Testis (tissue), 3 donors: ENCODE data around the gene ME3. TPM values are rescaled to one million over a fixed set of nuclear protein-coding genes. Genes with fewer than 3 reads are reported as not detected.

Experiments used
- DNase-seq: peaks from one replicate; pipeline ENCODE4 v3.0.0-alpha.2; 2019
- H3K27ac ChIP-seq, 2 donors: fragments of 200-600 bp; sonication (generic); one replicate each; pipeline ENCODE4 v1.5.1; 2019
- H3K27me3 ChIP-seq: fragments of 200-600 bp; sonication (generic); one replicate; pipeline ENCODE4 v1.5.1; 2019
- H3K36me3 ChIP-seq: fragments of 200-600 bp; sonication (generic); one replicate; pipeline ENCODE4 v1.5.1; 2017; ENCODE audit warnings: low read depth; ENCODE audit errors: missing control alignments
- H3K4me1 ChIP-seq: fragments of 200-600 bp; sonication (generic); one replicate; pipeline ENCODE4 v1.5.1; 2019
- H3K4me3 ChIP-seq, 2 donors: fragments of 200-600 bp; sonication (generic); one replicate each; pipeline ENCODE4 v1.5.1; 2017 to 2019
- H3K9me3 ChIP-seq: fragments of 200-600 bp; sonication (generic); one replicate; pipeline ENCODE4 v1.5.1; 2017
- POLR2A ChIP-seq: fragments of 450-650 bp; IDR thresholded peaks from one replicate; pipeline ENCODE4 v1.6.1; 2017; ENCODE audit warnings: antibody characterized with exemption, mild to moderate bottlenecking, moderate library complexity
- WGBS, 2 donors: methylation state at CpG; one replicate each; pipeline ENCODE4 v1.1.5; 2018; 5-methylcytosine and 5-hydroxymethylcytosine counted together
- intact Hi-C: fragments of 100-400 bp; cut with DNase I; formaldehyde crosslinking; loops from one replicate; pipeline ENCODE4 v1.15.1; 2023; ENCODE audit warnings: low total_unique reads
- polyA plus RNA-seq: library from polyadenylated mRNA; stranded (reverse); fragments of 350-450 nt; fragmentation: Illumina TruSeq; extraction: RNeasy Lipid Tissue Mini Kit (QIAGEN cat#74804); gene quantifications from one replicate; pipeline ENCODE4 v1.2.3, GENCODE V29; 2014; ENCODE audit warnings: low read depth, low replicate concordance; ENCODE audit not compliant: insufficient read depth
- total RNA-seq, 2 donors: library from RNA; depleted of rRNA; stranded (reverse); fragments of >200 nt; gene quantifications; one replicate each; pipeline ENCODE4 v1.2.3, GENCODE V29; 2016
- TF ChIP-seq, protein P1 (sequence below), 3 experiments: fragments of 450-650 bp in 2 of 3; fragments of 200-600 bp in 1 of 3; sonication (generic) in 1 of 3; IDR thresholded peaks; one replicate each; pipeline ENCODE4 v1.5.1; 2016 to 2019; ENCODE audit warnings: antibody characterized with exemption in 3 of 3, mild to moderate bottlenecking in 2 of 3, moderate library complexity in 1 of 3

The ME3 gene
- total and polyA plus RNA-seq, 3 donors from 2014 or later, result 26.7 to 170 (median 115) TPM

- WGBS, 2 donors, result 90 to 95% methylated on average over 4 of the region's 4 CpGs
- Histone ChIP-seq H3K4me1 (peaks cover 11% of the 10 kb centered on the region), H3K9me3 (no peaks in the 10 kb centered on the region), H3K27me3 (no peaks in the 10 kb centered on the region), H3K27ac (no peak overlapping the region), H3K4me3 (no peak overlapping the region), H3K36me3 (no peaks in the 10 kb centered on the region)
- no peak for DNase-seq
- intact Hi-C loops, result no loop called here
- TF ChIP-seq, protein P1, sequence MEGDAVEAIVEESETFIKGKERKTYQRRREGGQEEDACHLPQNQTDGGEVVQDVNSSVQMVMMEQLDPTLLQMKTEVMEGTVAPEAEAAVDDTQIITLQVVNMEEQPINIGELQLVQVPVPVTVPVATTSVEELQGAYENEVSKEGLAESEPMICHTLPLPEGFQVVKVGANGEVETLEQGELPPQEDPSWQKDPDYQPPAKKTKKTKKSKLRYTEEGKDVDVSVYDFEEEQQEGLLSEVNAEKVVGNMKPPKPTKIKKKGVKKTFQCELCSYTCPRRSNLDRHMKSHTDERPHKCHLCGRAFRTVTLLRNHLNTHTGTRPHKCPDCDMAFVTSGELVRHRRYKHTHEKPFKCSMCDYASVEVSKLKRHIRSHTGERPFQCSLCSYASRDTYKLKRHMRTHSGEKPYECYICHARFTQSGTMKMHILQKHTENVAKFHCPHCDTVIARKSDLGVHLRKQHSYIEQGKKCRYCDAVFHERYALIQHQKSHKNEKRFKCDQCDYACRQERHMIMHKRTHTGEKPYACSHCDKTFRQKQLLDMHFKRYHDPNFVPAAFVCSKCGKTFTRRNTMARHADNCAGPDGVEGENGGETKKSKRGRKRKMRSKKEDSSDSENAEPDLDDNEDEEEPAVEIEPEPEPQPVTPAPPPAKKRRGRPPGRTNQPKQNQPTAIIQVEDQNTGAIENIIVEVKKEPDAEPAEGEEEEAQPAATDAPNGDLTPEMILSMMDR (IDR thresholded peaks at IDR 0.05), result no peak
- TF ChIP-seq POLR2A, result no peak
Observed at GRCh38 chr11:86488553-86488952, 183.9 kb downstream of the ME3 start.

- H3K27me3 ChIP-seq, result no peaks in the 10 kb centered on the region
- no peak overlapping the region for H3K27ac ChIP-seq
- H3K36me3 ChIP-seq, result no peaks in the 10 kb centered on the region
- 89 to 96% methylated on average over 7 of the region's 7 CpGs for WGBS, 2 donors
- no peak overlapping the region for H3K4me3 ChIP-seq
- intact Hi-C loops, result no loop called here
- no peaks in the 10 kb centered on the region for H3K9me3 ChIP-seq
- peaks cover 6% of the 10 kb centered on the region for H3K4me1 ChIP-seq
- DNase-seq, result no peak
- no peak for TF ChIP-seq POLR2A
- TF ChIP-seq, protein P1 (IDR thresholded peaks at IDR 0.05), result no peak
Observed at GRCh38 chr11:86487671-86488070, 184.7 kb downstream of the ME3 start.

DNA sequence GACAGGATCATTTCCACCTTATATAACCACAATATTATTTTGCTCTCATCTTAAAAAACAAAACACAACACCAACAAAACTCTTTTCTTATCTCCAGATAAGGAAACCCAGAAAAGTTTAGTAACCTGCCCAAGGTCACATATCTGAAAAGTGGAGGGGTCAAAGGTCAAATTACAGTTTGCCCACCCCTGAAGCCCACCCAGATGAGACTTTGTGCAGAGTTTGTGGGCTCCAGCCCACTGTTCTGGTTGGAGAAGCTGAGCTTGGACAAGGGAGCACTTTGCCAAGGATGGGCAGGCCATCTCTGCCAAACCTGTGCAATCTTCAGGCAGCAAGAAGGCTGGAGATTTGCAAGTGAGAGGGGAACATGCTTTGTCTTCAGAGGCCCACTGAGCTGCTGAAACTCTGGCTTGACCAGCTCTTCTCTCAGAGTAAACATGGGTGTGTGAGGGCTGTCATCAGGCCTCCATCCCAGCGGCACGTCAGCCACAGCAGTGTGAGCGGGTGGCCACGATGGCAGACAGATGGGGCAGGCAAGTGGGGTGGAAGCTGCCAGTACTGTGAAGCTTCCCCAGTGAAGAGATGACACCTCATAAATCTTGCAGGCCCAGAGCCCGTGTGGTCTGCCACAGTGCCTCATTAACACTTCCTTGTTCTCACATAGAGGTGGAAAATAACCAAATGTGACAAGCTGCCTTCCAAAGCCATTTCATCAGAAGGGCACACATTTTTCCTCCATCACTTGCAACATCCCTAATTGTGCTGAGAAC, 186.0 kb downstream of the ME3 start:
- no peak for TF ChIP-seq POLR2A
- TF ChIP-seq, protein P1 (IDR thresholded peaks at IDR 0.05), result no peak
- Histone ChIP-seq H3K27ac (no peak overlapping the region), H3K4me1 (no peaks in the 10 kb centered on the region)

DNA sequence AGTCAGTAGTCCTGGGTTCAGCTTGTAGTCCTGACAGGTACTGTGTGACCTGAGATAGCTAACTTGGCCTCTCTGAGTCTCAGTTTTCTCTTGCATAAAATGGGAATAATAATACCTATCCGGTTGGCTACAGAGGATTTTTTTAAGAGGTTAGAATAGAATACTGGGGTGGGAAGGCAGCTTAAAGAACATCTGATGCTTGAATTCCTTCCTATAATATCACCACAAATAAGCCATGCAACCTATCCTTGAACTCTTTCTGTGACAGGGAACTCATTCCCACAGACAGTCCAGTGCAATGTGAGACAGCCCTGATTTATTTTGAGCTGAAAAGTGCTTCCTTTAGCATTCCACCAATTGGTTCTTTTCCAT, 187.6 kb downstream of the ME3 start:
- intact Hi-C loops, result no loop called here

More for the DNA sequence above, 186.0 kb downstream of the ME3 start:
- no peak overlapping the region for H3K4me3 ChIP-seq
- no peaks in the 10 kb centered on the region for H3K27me3 ChIP-seq
- 73 to 87% methylated on average over 5 of the region's 5 CpGs for WGBS, 2 donors
- no peaks in the 10 kb centered on the region for H3K36me3 ChIP-seq
- no peak for DNase-seq
- no peaks in the 10 kb centered on the region for H3K9me3 ChIP-seq
- intact Hi-C loops, result no loop called here

More for the DNA sequence above, 187.6 kb downstream of the ME3 start:
- no peak overlapping the region for H3K4me3 ChIP-seq
- WGBS, 2 donors, result 76 to 86% methylated on average over 1 of the region's 1 CpG
- H3K36me3 ChIP-seq, result no peaks in the 10 kb centered on the region
- no peaks in the 10 kb centered on the region for H3K9me3 ChIP-seq
- no peaks in the 10 kb centered on the region for H3K27me3 ChIP-seq
- no peak for DNase-seq
- H3K4me1 ChIP-seq, result no peaks in the 10 kb centered on the region
- TF ChIP-seq, protein P1 (IDR thresholded peaks at IDR 0.05), result no peak
- TF ChIP-seq POLR2A, result no peak
- no peak overlapping the region for H3K27ac ChIP-seq
